K562 (cell line): Measurements from ENCODE around the gene PIP5K1B. TPM values are rescaled to one million over a fixed set of nuclear protein-coding genes. Genes with fewer than 3 reads are reported as not detected.

Source experiments
- ATAC-seq: fragments of 200-7000 bp; cut with Tn5 transposase; 3 replicates; pipeline ENCODE4 v1.9.1; 2020; ENCODE audit warnings: moderate library complexity
- BruUV-seq: library from RNA; stranded (reverse); fragments of 400-500 nt; replicated peaks from 2 replicates; lab custom pipeline; 2021; lab: Mats Ljungman, UMichigan
- CTCF ChIA-PET: fragments of 300-600 bp; formaldehyde crosslinking; extraction: SDS; loops from one replicate; lab custom pipeline; 2021; ENCODE audit warnings: low intra/inter-chr PET ratio; lab: Yijun Ruan, JAX
- POLR2A ChIA-PET: fragments of 300-600, 350-650 bp; sonication (Branson Sonifier 250); formaldehyde crosslinking; extraction: SDS; loops from one replicate; lab custom pipeline; 2021; ENCODE audit warnings: antibody characterized with exemption, inconsistent platforms; lab: Yijun Ruan, JAX
- DNase-seq, 4 experiments: peaks; one replicate each; pipeline versions ENCODE4 v3.0.0 to v3.0.0-alpha.2; 2011 to 2018; ENCODE audit warnings: low spot score in 3 of 4, mixed read lengths in 3 of 4; ENCODE audit errors: extremely low read depth in 1 of 4
- FAIRE-seq: peaks from 2 replicates; lab custom pipeline; 2011; peaks lifted over from hg19 to GRCh38; lab: Jason Lieb, UNC
- H2AFZ ChIP-seq: 2 replicates; pipeline ENCODE4 v1.6.0; 2011; ENCODE audit warnings: low read depth, low read length, control low read depth, inconsistent platforms
- H3K27ac ChIP-seq: fragments of 200-600 bp; 3 replicates; pipeline ENCODE4 v1.8.0; 2011; ENCODE audit warnings: low read depth, mild to moderate bottlenecking, control low read depth, inconsistent platforms, low read length, moderate library complexity, mixed read lengths; ENCODE audit errors: extremely low read depth
- H3K27me3 ChIP-seq, 2 experiments: fragments of 300-600 bp in 1 of 2; 2 replicates in 1 of 2; 3 replicates in 1 of 2; pipeline versions ENCODE4 v1.6.0 to v1.8.0; 2011; ENCODE audit warnings: inconsistent platforms in 2 of 2, low read length in 2 of 2, mild to moderate bottlenecking in 1 of 2, mixed read lengths in 1 of 2, moderate library complexity in 1 of 2; ENCODE audit not compliant: control insufficient read depth in 2 of 2, insufficient read depth in 2 of 2
- H3K36me3 ChIP-seq: fragments of 300-600 bp; 3 replicates; pipeline ENCODE4 v1.8.0; 2011; ENCODE audit warnings: mild to moderate bottlenecking, low read length, inconsistent platforms; ENCODE audit not compliant: control insufficient read depth, insufficient read depth
- H3K4me1 ChIP-seq, 2 experiments: fragments of 200-600 bp in 1 of 2; replicated peaks in 1 of 2; 2 replicates in 1 of 2; 3 replicates in 1 of 2; pipeline versions ENCODE4 v1.5.1 to v1.8.0; 2011; ENCODE audit warnings: inconsistent platforms in 2 of 2, low read length in 2 of 2, mild to moderate bottlenecking in 1 of 2, mixed read lengths in 1 of 2, moderate library complexity in 1 of 2; ENCODE audit not compliant: control insufficient read depth in 2 of 2, insufficient read depth in 2 of 2
- H3K4me2 ChIP-seq: 2 replicates; pipeline ENCODE4 v1.6.1; 2011; ENCODE audit warnings: low read length, control low read depth, inconsistent platforms, mixed read lengths; ENCODE audit not compliant: insufficient read depth
- H3K4me3 ChIP-seq: fragments of 200-600 bp; sonication (generic), shearing (Covaris generic); 2 replicates; pipeline ENCODE4 v1.5.1; 2016; ENCODE audit warnings: control low read depth, inconsistent platforms
- H3K79me2 ChIP-seq: fragments of 200-600 bp; 3 replicates; pipeline ENCODE4 v1.8.0; 2011; ENCODE audit warnings: low read length, inconsistent platforms; ENCODE audit not compliant: control insufficient read depth, insufficient read depth
- H3K9ac ChIP-seq, 2 experiments: 2 replicates each; pipeline versions ENCODE4 v1.6.0 to v1.6.1; 2011; ENCODE audit warnings: low read depth in 2 of 2, low read length in 2 of 2, control low read depth in 1 of 2, inconsistent platforms in 1 of 2, mild to moderate bottlenecking in 1 of 2, mixed read lengths in 1 of 2; ENCODE audit not compliant: insufficient read depth in 1 of 2
- H3K9me1 ChIP-seq: one replicate; pipeline ENCODE4 v1.6.0; 2011; ENCODE audit warnings: inconsistent platforms, mild to moderate bottlenecking, low read length, moderate library complexity; ENCODE audit not compliant: control insufficient read depth, insufficient read depth
- H3K9me3 ChIP-seq: replicated peaks from 2 replicates; pipeline ENCODE4 v1.5.1; 2011; ENCODE audit warnings: low read depth, low read length, inconsistent platforms; ENCODE audit not compliant: control insufficient read depth, insufficient read depth
- H4K20me1 ChIP-seq: replicated peaks from 2 replicates; pipeline ENCODE4 v1.6.1; 2011; ENCODE audit warnings: low read length, inconsistent platforms, mixed read lengths; ENCODE audit not compliant: control insufficient read depth, insufficient read depth
- CBX3 ChIP-seq, 2 experiments: IDR thresholded peaks; 1 replicate in 1 of 2; 2 replicates in 1 of 2; pipeline ENCODE4 v1.6.1; 2012; ENCODE audit warnings: inconsistent platforms in 2 of 2, low read length in 2 of 2, borderline replicate concordance in 1 of 2, control low read depth in 1 of 2
- E2F4 ChIP-seq: sonication (generic); formaldehyde crosslinking; IDR thresholded peaks from 2 replicates; pipeline ENCODE4 v1.8.0; 2022; ENCODE audit warnings: mild to moderate bottlenecking, low read depth, missing genetic modification reagents
- ELF2 ChIP-seq: fragments of 250-450 bp; sonication (Bioruptor Pico); IDR thresholded peaks from 2 replicates; pipeline ENCODE4 v1.5.0; 2021; ENCODE audit warnings: mild to moderate bottlenecking
- HDGF ChIP-seq: fragments of 450-650 bp; IDR thresholded peaks from 2 replicates; pipeline ENCODE4 v1.6.1; 2016
- HNRNPK ChIP-seq: fragments of 200-400 bp; formaldehyde crosslinking; IDR thresholded peaks from one replicate; pipeline ENCODE4 v1.6.1; 2018; ENCODE audit warnings: mild to moderate bottlenecking, low read depth, low read length; ENCODE audit not compliant: poor library complexity, severe bottlenecking
- KLF6 ChIP-seq: fragments of 250-450 bp; sonication (Bioruptor Pico); IDR thresholded peaks from 2 replicates; pipeline ENCODE4 v1.4.0; 2020; ENCODE audit warnings: mild to moderate bottlenecking, moderate library complexity, borderline replicate concordance
- MAX ChIP-seq: sonication (generic); formaldehyde crosslinking; IDR thresholded peaks from 2 replicates; pipeline ENCODE4 v1.9.0; 2022; ENCODE audit warnings: mild to moderate bottlenecking, missing genetic modification reagents
- MED1 ChIP-seq: sonication (generic); formaldehyde crosslinking; IDR thresholded peaks from 2 replicates; pipeline ENCODE4 v1.8.1; 2023; ENCODE audit warnings: missing genetic modification reagents, borderline replicate concordance
- NBN ChIP-seq: fragments of 450-650 bp; IDR thresholded peaks from 2 replicates; pipeline ENCODE4 v1.6.1; 2016; ENCODE audit warnings: low read depth, mild to moderate bottlenecking
- POLR3G ChIP-seq: IDR thresholded peaks from 2 replicates; pipeline ENCODE4 v1.6.1; 2011; ENCODE audit not compliant: insufficient read length, insufficient replicate concordance; ENCODE audit errors: extremely low read depth
- RBBP5 ChIP-seq: fragments of 200-600 bp; sonication (generic); IDR thresholded peaks from 2 replicates; pipeline ENCODE4 v1.6.1; 2012; ENCODE audit warnings: borderline replicate concordance, mild to moderate bottlenecking, low read length, control low read depth, inconsistent platforms; ENCODE audit not compliant: insufficient read depth, poor library complexity, severe bottlenecking
- SRSF1 ChIP-seq: fragments of 200-400 bp; formaldehyde crosslinking; IDR thresholded peaks from 2 replicates; pipeline ENCODE4 v1.6.1; 2017; ENCODE audit warnings: mild to moderate bottlenecking, low read depth, low read length, moderate library complexity
- TFAM ChIP-seq: fragments of 250-450 bp; sonication (Bioruptor Pico); conservative IDR thresholded peaks from 2 replicates; pipeline ENCODE4 v1.5.0; 2021; ENCODE audit warnings: mild to moderate bottlenecking, moderate library complexity
- ZFP36 ChIP-seq: fragments of 150-350 bp; IDR thresholded peaks from 2 replicates; pipeline ENCODE4 v1.6.1; 2018; ENCODE audit warnings: low read length, low read depth; ENCODE audit not compliant: partially characterized antibody
- ZFPM2 ChIP-seq: fragments of 250-450 bp; sonication (Bioruptor Pico); IDR thresholded peaks from 2 replicates; pipeline ENCODE4 v1.5.1; 2022; ENCODE audit warnings: mild to moderate bottlenecking
- ZNF274 ChIP-seq: IDR thresholded peaks from 2 replicates; pipeline ENCODE4 v1.6.1; 2011; ENCODE audit warnings: low read depth, mild to moderate bottlenecking, low read length, moderate library complexity, borderline replicate concordance
- WGBS: fragments of 100-300 bp; shearing (Covaris generic); methylation state at CpG from one replicate; pipeline ENCODE4 v1.1.6; 2016; ENCODE audit warnings: low coverage, mixed read lengths; ENCODE audit not compliant: insufficient coverage; ENCODE audit errors: missing lambda C conversion rate; 5-methylcytosine and 5-hydroxymethylcytosine counted together
- in situ Hi-C: fragments of 300-500 bp; cut with MboI; formaldehyde crosslinking; loops from 4 replicates; pipeline ENCODE4 v1.15.0; 2018; ENCODE audit warnings: inconsistent platforms, mixed read lengths
- intact Hi-C: fragments of 100-400 bp; cut with micrococcal nuclease; formaldehyde crosslinking; loops from 2 replicates; pipeline ENCODE4 v1.14.2; 2022
- polyA plus RNA-seq, 8 experiments: library from polyadenylated mRNA; depleted of rRNA in 4 of 8; stranded (reverse) in 5 of 8; unstranded in 3 of 8; fragments of >200 nt; fragmentation: Nextera tagmentation in 2 of 8; fragmentation: Illumina TruSeq in 1 of 8; extraction: Ambion mirVana in 2 of 8; extraction: Trizol in 1 of 8; gene quantifications; 2 replicates each; pipeline versions ENCODE4 v1.2.1 to v1.2.3, GENCODE V29; 2011 to 2014; ENCODE audit warnings: inconsistent platforms in 1 of 8, missing spikeins in 1 of 8
- total RNA-seq, 7 experiments: library from RNA; depleted of rRNA in 6 of 7; stranded (reverse); fragments of >200 nt in 6 of 7; fragmentation: Illumina TruSeq in 2 of 7; extraction: Trizol in 2 of 7; gene quantifications; 2 replicates each; pipeline versions ENCODE4 v1.2.1 to v1.2.3, GENCODE V29; 2011 to 2021; ENCODE audit warnings: low replicate concordance in 1 of 7
- TF ChIP-seq, protein P1 (sequence below): fragments of 450-650 bp; IDR thresholded peaks from 2 replicates; pipeline ENCODE4 v1.6.1; 2017; ENCODE audit warnings: mild to moderate bottlenecking, moderate library complexity
- TF ChIP-seq, protein P2 (sequence below): fragments of 250-450 bp; sonication (Bioruptor Pico); IDR thresholded peaks from 2 replicates; pipeline ENCODE4 v1.8.0; 2021; ENCODE audit warnings: borderline replicate concordance, mild to moderate bottlenecking, moderate library complexity; ENCODE audit not compliant: poor library complexity, severe bottlenecking

The PIP5K1B gene
- total and polyA plus RNA-seq, 9 of the 15 experiments (the other 6 are each of a cell fraction or from before 2014, with no cell fraction given), result 3.1 to 12.9 (median 7.4) TPM

- H3K27me3 ChIP-seq, result no peaks in the 10 kb centered on the region
- POLR2A ChIA-PET, result interaction anchor here (1.0 to 1.4 kb wide), 2 partner anchors 9 to 10 kb away, joined by 3 to 6 read pairs; no protein-coding TSS in a partner anchor
- peak overlapping the region; percentile 13; the same call in 1 of the 2 replicates for H3K4me2 ChIP-seq
- peaks cover 5% of the 10 kb centered on the region; the same call in 1 of the 2 replicates for H3K9me3 ChIP-seq
- no peaks in the 10 kb centered on the region for H4K20me1 ChIP-seq
- intact Hi-C loops, result no loop called here
- no peaks in the 10 kb centered on the region; the same call in 2 of the 3 replicates for H3K79me2 ChIP-seq
- H3K4me1 ChIP-seq, result peaks cover 9 to 51% of the 10 kb centered on the region in 2 experiments; a peak in 4 of 5 replicates
- no TSS peak for BruUV-seq
- H3K36me3 ChIP-seq, result no peaks in the 10 kb centered on the region
- peak overlapping the region; percentile 33 for H2AFZ ChIP-seq
- H3K9ac ChIP-seq, result peak overlapping the region; percentile 49 to 68; a peak in 3 of 4 replicates
- H3K27ac ChIP-seq, result peak overlapping the region; percentile 57
- WGBS, result 24% methylated on average over 3 of the region's 3 CpGs
- peak in 1 of 4 experiments; percentile 23 for DNase-seq
- ATAC-seq, result peak; percentile 66
- CTCF ChIA-PET, result no interaction called here
- in situ Hi-C loops, result no loop called here
- no peak overlapping the region for H3K4me3 ChIP-seq
- FAIRE-seq, result peak; percentile 61
- no peaks in the 10 kb centered on the region for H3K9me1 ChIP-seq
- TF ChIP-seq, protein P1, sequence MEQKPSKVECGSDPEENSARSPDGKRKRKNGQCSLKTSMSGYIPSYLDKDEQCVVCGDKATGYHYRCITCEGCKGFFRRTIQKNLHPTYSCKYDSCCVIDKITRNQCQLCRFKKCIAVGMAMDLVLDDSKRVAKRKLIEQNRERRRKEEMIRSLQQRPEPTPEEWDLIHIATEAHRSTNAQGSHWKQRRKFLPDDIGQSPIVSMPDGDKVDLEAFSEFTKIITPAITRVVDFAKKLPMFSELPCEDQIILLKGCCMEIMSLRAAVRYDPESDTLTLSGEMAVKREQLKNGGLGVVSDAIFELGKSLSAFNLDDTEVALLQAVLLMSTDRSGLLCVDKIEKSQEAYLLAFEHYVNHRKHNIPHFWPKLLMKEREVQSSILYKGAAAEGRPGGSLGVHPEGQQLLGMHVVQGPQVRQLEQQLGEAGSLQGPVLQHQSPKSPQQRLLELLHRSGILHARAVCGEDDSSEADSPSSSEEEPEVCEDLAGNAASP, result no peak
- no peak for TF ChIP-seq TFAM (CRISPR knock-in tag)
- no peak for TF ChIP-seq MAX (CRISPR knock-in tag)
- no peak for TF ChIP-seq RBBP5
- TF ChIP-seq ELF2 (CRISPR knock-in tag), result no peak
- TF ChIP-seq POLR3G, result no peak
- TF ChIP-seq ZFPM2 (CRISPR knock-in tag), result no peak
- no peak for TF ChIP-seq NBN
- TF ChIP-seq HNRNPK, result no peak
- TF ChIP-seq E2F4 (CRISPR knock-in tag), result no peak
- no peak for TF ChIP-seq ZFP36
- TF ChIP-seq CBX3 (IDR thresholded peaks at IDR 0.05; ENCODE audit: borderline replicate concordance in 1 of 2, low read length in 2 of 2), result no peak
- TF ChIP-seq, protein P2, sequence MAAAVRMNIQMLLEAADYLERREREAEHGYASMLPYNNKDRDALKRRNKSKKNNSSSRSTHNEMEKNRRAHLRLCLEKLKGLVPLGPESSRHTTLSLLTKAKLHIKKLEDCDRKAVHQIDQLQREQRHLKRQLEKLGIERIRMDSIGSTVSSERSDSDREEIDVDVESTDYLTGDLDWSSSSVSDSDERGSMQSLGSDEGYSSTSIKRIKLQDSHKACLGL (CRISPR knock-in tag), result no peak
- TF ChIP-seq HDGF, result no peak
- TF ChIP-seq ZNF274, result no peak
- no peak for TF ChIP-seq SRSF1
- no peak for TF ChIP-seq KLF6
- TF ChIP-seq MED1, result no peak
Observed at GRCh38 chr9:68974901-68975300, 269.9 kb downstream of the PIP5K1B start.
